ENCODE data around the gene GABBR2. TPM values are rescaled to one million over a fixed set of nuclear protein-coding genes. Genes with fewer than 3 reads are reported as not detected.

The GABBR2 gene
- total and polyA plus RNA-seq, 4 donors: 20.0 to 140 (median 93.3) TPM

GRCh38 chr9:98707166-98708102 is 1.3 kb downstream of the GABBR2 start:
- Histone ChIP-seq H3K27me3 (ENCODE audit: control insufficient read depth, insufficient read depth, low read length) (peaks cover 19% of the 10 kb centered on the region), H3K4me3 (ENCODE audit: low read depth, low read length) (peak overlapping the region; percentile 56), H3K4me1 (ENCODE audit: control insufficient read depth, insufficient read depth, low read length) (peaks cover 31% of the 10 kb centered on the region), H3K36me3 (ENCODE audit: control insufficient read depth, insufficient read depth, low read length) (peaks cover 4% of the 10 kb centered on the region), H3K27ac (ENCODE audit: low read depth, low read length) (peak overlapping the region; percentile 73), H3K9me3 (ENCODE audit: control insufficient read depth, insufficient read depth, low read length) (no peaks in the 10 kb centered on the region)
- WGBS (ENCODE audit: insufficient coverage): under 1% methylated on average over 79 of the region's 79 CpGs
- peak; percentile 66 to 95 (median 80) for DNase-seq (ENCODE audit: low read depth in 4 of 6, low spot score in 6 of 6)

- Histone ChIP-seq H3K27me3 (ENCODE audit: control insufficient read depth, insufficient read depth, low read length) (peaks cover 19% of the 10 kb centered on the region), H3K4me3 (ENCODE audit: low read depth, low read length) (peak overlapping the region; percentile 56)
- DNase-seq (ENCODE audit: low read depth in 4 of 6, low spot score in 6 of 6): peak in 2 of 6 donors; percentile 48 to 75
These were observed 2.0 kb downstream of the GABBR2 start for GRCh38 chr9:98706651-98707165.

GRCh38 chr9:98702835-98703380 is 5.8 kb downstream of the GABBR2 start:
- Histone ChIP-seq H3K27ac (ENCODE audit: low read depth, low read length) (no peak overlapping the region), H3K9me3 (ENCODE audit: control insufficient read depth, insufficient read depth, low read length) (no peaks in the 10 kb centered on the region), H3K27me3 (ENCODE audit: control insufficient read depth, insufficient read depth, low read length) (peaks cover 6% of the 10 kb centered on the region), H3K4me3 (ENCODE audit: low read depth, low read length) (no peak overlapping the region), H3K4me1 (ENCODE audit: control insufficient read depth, insufficient read depth, low read length) (peaks cover 37% of the 10 kb centered on the region), H3K36me3 (ENCODE audit: control insufficient read depth, insufficient read depth, low read length) (peaks cover 4% of the 10 kb centered on the region)
- 86% methylated on average over 1 of the region's 2 CpGs for WGBS (ENCODE audit: insufficient coverage)
- peak in 1 of 6 donors; percentile 63 for DNase-seq (ENCODE audit: low read depth in 4 of 6, low spot score in 6 of 6)

More at GRCh38 chr9:98706651-98707165, 2.0 kb downstream of the GABBR2 start:
- Histone ChIP-seq H3K27ac (ENCODE audit: low read depth, low read length) (peak overlapping the region; percentile 73), H3K36me3 (ENCODE audit: control insufficient read depth, insufficient read depth, low read length) (peaks cover 4% of the 10 kb centered on the region), H3K9me3 (ENCODE audit: control insufficient read depth, insufficient read depth, low read length) (no peaks in the 10 kb centered on the region), H3K4me1 (ENCODE audit: control insufficient read depth, insufficient read depth, low read length) (peaks cover 36% of the 10 kb centered on the region)
- 3% methylated on average over 11 of the region's 15 CpGs for WGBS (ENCODE audit: insufficient coverage)

GRCh38 chr9:98702340-98702739 is 6.4 kb downstream of the GABBR2 start:
- Histone ChIP-seq H3K27ac (ENCODE audit: low read depth, low read length) (no peak overlapping the region), H3K36me3 (ENCODE audit: control insufficient read depth, insufficient read depth, low read length) (peaks cover 1% of the 10 kb centered on the region), H3K9me3 (ENCODE audit: control insufficient read depth, insufficient read depth, low read length) (no peaks in the 10 kb centered on the region), H3K4me3 (ENCODE audit: low read depth, low read length) (no peak overlapping the region), H3K27me3 (ENCODE audit: control insufficient read depth, insufficient read depth, low read length) (peaks cover 5% of the 10 kb centered on the region), H3K4me1 (ENCODE audit: control insufficient read depth, insufficient read depth, low read length) (peaks cover 31% of the 10 kb centered on the region)
- 88% methylated on average over 8 of the region's 8 CpGs for WGBS (ENCODE audit: insufficient coverage)
- DNase-seq (ENCODE audit: low read depth in 4 of 6, low spot score in 6 of 6): no peak

- Histone ChIP-seq H3K4me3 (ENCODE audit: low read depth, low read length) (no peak overlapping the region), H3K27ac (ENCODE audit: low read depth, low read length) (no peak overlapping the region), H3K27me3 (ENCODE audit: control insufficient read depth, insufficient read depth, low read length) (peaks cover 2% of the 10 kb centered on the region), H3K4me1 (ENCODE audit: control insufficient read depth, insufficient read depth, low read length) (peaks cover 24% of the 10 kb centered on the region), H3K9me3 (ENCODE audit: control insufficient read depth, insufficient read depth, low read length) (no peaks in the 10 kb centered on the region), H3K36me3 (ENCODE audit: control insufficient read depth, insufficient read depth, low read length) (no peaks in the 10 kb centered on the region)
- no peak for DNase-seq (ENCODE audit: low read depth in 4 of 6, low spot score in 6 of 6)
- 65% methylated on average over 7 of the region's 7 CpGs for WGBS (ENCODE audit: insufficient coverage)
These were observed 7.2 kb downstream of the GABBR2 start for GRCh38 chr9:98701576-98701975.

GRCh38 chr9:98700801-98701200 is 7.9 kb downstream of the GABBR2 start:
- no peak for DNase-seq (ENCODE audit: low read depth in 4 of 6, low spot score in 6 of 6)
- no peak overlapping the region for H3K27ac ChIP-seq (ENCODE audit: low read depth, low read length)
- WGBS (ENCODE audit: insufficient coverage): no CpG with 5 or more reads among the region's 4 CpGs
- H3K36me3 ChIP-seq (ENCODE audit: control insufficient read depth, insufficient read depth, low read length): no peaks in the 10 kb centered on the region
- H3K4me1 ChIP-seq (ENCODE audit: control insufficient read depth, insufficient read depth, low read length): peaks cover 20% of the 10 kb centered on the region
- H3K9me3 ChIP-seq (ENCODE audit: control insufficient read depth, insufficient read depth, low read length): no peaks in the 10 kb centered on the region
- H3K27me3 ChIP-seq (ENCODE audit: control insufficient read depth, insufficient read depth, low read length): no peaks in the 10 kb centered on the region
- no peak overlapping the region for H3K4me3 ChIP-seq (ENCODE audit: low read depth, low read length)

GRCh38 chr9:98698856-98699255 is 9.9 kb downstream of the GABBR2 start:
- H3K4me3 ChIP-seq (ENCODE audit: low read depth, low read length): no peak overlapping the region
- no peaks in the 10 kb centered on the region for H3K27me3 ChIP-seq (ENCODE audit: control insufficient read depth, insufficient read depth, low read length)
- no peaks in the 10 kb centered on the region for H3K36me3 ChIP-seq (ENCODE audit: control insufficient read depth, insufficient read depth, low read length)
- H3K27ac ChIP-seq (ENCODE audit: low read depth, low read length): no peak overlapping the region
- no peaks in the 10 kb centered on the region for H3K9me3 ChIP-seq (ENCODE audit: control insufficient read depth, insufficient read depth, low read length)
- peaks cover 25% of the 10 kb centered on the region for H3K4me1 ChIP-seq (ENCODE audit: control insufficient read depth, insufficient read depth, low read length)
- 100% methylated on average over 3 of the region's 6 CpGs for WGBS (ENCODE audit: insufficient coverage)
- DNase-seq (ENCODE audit: low read depth in 4 of 6, low spot score in 6 of 6): peak in 2 of 6 donors; percentile 15 to 25

GRCh38 chr9:98694943-98695342 is 13.8 kb downstream of the GABBR2 start:
- H3K4me3 ChIP-seq (ENCODE audit: low read depth, low read length): no peak overlapping the region
- DNase-seq (ENCODE audit: low read depth in 4 of 6, low spot score in 6 of 6): no peak
- H3K9me3 ChIP-seq (ENCODE audit: control insufficient read depth, insufficient read depth, low read length): no peaks in the 10 kb centered on the region
- WGBS (ENCODE audit: insufficient coverage): 100% methylated on average over 1 of the region's 2 CpGs
- H3K36me3 ChIP-seq (ENCODE audit: control insufficient read depth, insufficient read depth, low read length): no peaks in the 10 kb centered on the region
- H3K4me1 ChIP-seq (ENCODE audit: control insufficient read depth, insufficient read depth, low read length): peaks cover 43% of the 10 kb centered on the region
- no peaks in the 10 kb centered on the region for H3K27me3 ChIP-seq (ENCODE audit: control insufficient read depth, insufficient read depth, low read length)
- H3K27ac ChIP-seq (ENCODE audit: low read depth, low read length): no peak overlapping the region

GRCh38 chr9:98692392-98692791 is 16.3 kb downstream of the GABBR2 start:
- no peaks in the 10 kb centered on the region for H3K36me3 ChIP-seq (ENCODE audit: control insufficient read depth, insufficient read depth, low read length)
- no peaks in the 10 kb centered on the region for H3K9me3 ChIP-seq (ENCODE audit: control insufficient read depth, insufficient read depth, low read length)
- 90% methylated on average over 4 of the region's 7 CpGs for WGBS (ENCODE audit: insufficient coverage)
- H3K27me3 ChIP-seq (ENCODE audit: control insufficient read depth, insufficient read depth, low read length): no peaks in the 10 kb centered on the region
- H3K4me3 ChIP-seq (ENCODE audit: low read depth, low read length): no peak overlapping the region
- no peak overlapping the region for H3K27ac ChIP-seq (ENCODE audit: low read depth, low read length)
- no peak for DNase-seq (ENCODE audit: low read depth in 4 of 6, low spot score in 6 of 6)
- H3K4me1 ChIP-seq (ENCODE audit: control insufficient read depth, insufficient read depth, low read length): peaks cover 43% of the 10 kb centered on the region

Data from spinal cord (tissue), 10 donors.